Testis (tissue), 2 donors: Measurements from ENCODE around the gene TMEM229B.

Source experiments
- CTCF ChIP-seq, 3 experiments: fragments of 450-650 bp in 2 of 3; fragments of 200-600 bp in 1 of 3; sonication (generic) in 1 of 3; IDR thresholded peaks; one replicate each; pipeline ENCODE4 v1.5.1; 2016 to 2019; ENCODE audit warnings: antibody characterized with exemption in 3 of 3, mild to moderate bottlenecking in 2 of 3, moderate library complexity in 1 of 3
- POLR2A ChIP-seq: fragments of 450-650 bp; IDR thresholded peaks from one replicate; pipeline ENCODE4 v1.6.1; 2017; ENCODE audit warnings: antibody characterized with exemption, mild to moderate bottlenecking, moderate library complexity

- TF ChIP-seq POLR2A (no peak), CTCF (IDR thresholded peaks at IDR 0.05) (no peak)
These were observed at the start of gene TMEM229B for GRCh38 chr14:67487937-67488893.
